AG09319 (cell line): Measurements from ENCODE around the gene TSEN54.

ENCODE experiments used
- DNase-seq: peaks from one replicate; pipeline ENCODE4 v3.0.0-alpha.2; 2010; ENCODE audit warnings: low read depth; ENCODE audit errors: extremely low read depth
- CTCF ChIP-seq: IDR thresholded peaks from 2 replicates; pipeline ENCODE4 v1.5.1; 2011; ENCODE audit warnings: low read depth, mild to moderate bottlenecking, inconsistent platforms, low read length, moderate library complexity

TSEN54 gene

GRCh38 chr17:75549246-75550138 lies 33.2 kb downstream of the TSEN54 start:
- TF ChIP-seq CTCF, result no peak
- no peak for DNase-seq

- no peak for TF ChIP-seq CTCF
- DNase-seq, result no peak
Measured at GRCh38 chr17:75550139-75550465, 33.8 kb downstream of the TSEN54 start.

GRCh38 chr17:75551266-75551665 lies 34.9 kb downstream of the TSEN54 start:
- no peak for TF ChIP-seq CTCF
- no peak for DNase-seq

GRCh38 chr17:75552425-75553294 lies 36.3 kb downstream of the TSEN54 start:
- no peak for TF ChIP-seq CTCF
- no peak for DNase-seq

GRCh38 chr17:75553295-75554110 lies 37.2 kb downstream of the TSEN54 start:
- DNase-seq, result no peak
- no peak for TF ChIP-seq CTCF

GRCh38 chr17:75555679-75556153 lies 39.4 kb downstream of the TSEN54 start:
- DNase-seq, result no peak

More at GRCh38 chr17:75555679-75556153, 39.4 kb downstream of the TSEN54 start:
- no peak for TF ChIP-seq CTCF
